GM18526 (cell line): ENCODE results near the gene PTPRK.

Experiments
- POLR2A ChIP-seq: IDR thresholded peaks from 3 replicates; pipeline ENCODE4 v1.6.1; 2011; ENCODE audit not compliant: insufficient read length; ENCODE audit errors: extremely low read depth

PTPRK gene

GRCh38 chr6:128335963-128336362, 184.4 kb downstream of the PTPRK start:
- no peak for TF ChIP-seq POLR2A

DNA sequence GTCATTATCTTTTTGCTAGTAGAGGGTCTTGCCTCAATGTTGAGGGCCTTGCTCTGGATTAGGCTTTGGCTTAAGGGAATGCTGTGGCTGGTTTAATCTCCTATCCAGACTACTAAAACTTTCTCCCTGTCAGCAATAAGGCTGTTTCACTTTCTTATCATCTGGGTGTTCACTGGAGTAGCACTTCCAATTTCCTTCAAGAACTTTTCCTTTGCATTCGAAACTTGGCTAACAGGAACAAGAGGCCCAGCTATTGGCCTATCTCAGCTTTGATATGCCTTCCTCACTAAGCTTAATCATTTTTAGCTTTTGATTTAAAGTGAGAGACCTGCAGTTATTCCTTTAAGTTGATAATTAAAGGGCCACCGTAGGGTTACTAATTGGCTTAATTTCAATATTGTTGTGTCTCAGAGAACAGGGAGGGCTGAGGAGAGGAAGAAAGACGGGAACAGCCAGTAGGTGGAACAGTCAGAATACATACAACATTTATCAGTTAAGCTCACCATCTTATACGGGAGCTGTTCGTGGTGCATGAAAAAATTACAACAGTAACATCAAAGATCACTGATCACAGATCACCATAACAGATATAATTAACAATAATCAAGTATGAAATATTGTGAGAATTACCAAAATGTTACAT, 186.7 kb downstream of the PTPRK start:
- no peak for TF ChIP-seq POLR2A

DNA sequence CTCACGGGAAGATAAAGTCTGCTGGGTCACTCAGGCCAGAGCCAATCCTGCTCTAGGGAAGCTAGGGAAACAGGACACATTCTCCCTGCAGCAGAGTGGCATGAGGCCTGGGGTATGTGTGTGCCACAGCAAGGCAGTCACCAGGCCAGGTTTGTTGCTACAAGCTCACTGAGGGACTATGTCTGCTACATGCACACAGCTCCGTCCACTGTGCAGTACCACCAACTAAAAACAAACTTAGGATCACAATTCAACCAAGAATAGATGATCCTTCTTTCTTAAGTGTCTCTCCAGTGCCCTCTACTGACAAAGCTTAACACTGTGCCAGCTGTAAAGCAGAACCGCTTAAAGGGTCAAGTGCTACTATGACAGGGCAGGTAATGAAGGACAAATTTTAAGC, 192.5 kb downstream of the PTPRK start:
- TF ChIP-seq POLR2A = no peak

- no peak for TF ChIP-seq POLR2A
Observed at GRCh38 chr6:128323011-128323410, 197.4 kb downstream of the PTPRK start.

GRCh38 chr6:128319946-128320345, 200.5 kb downstream of the PTPRK start:
- no peak for TF ChIP-seq POLR2A

GRCh38 chr6:128319157-128319556, 201.2 kb downstream of the PTPRK start:
- TF ChIP-seq POLR2A = no peak

DNA sequence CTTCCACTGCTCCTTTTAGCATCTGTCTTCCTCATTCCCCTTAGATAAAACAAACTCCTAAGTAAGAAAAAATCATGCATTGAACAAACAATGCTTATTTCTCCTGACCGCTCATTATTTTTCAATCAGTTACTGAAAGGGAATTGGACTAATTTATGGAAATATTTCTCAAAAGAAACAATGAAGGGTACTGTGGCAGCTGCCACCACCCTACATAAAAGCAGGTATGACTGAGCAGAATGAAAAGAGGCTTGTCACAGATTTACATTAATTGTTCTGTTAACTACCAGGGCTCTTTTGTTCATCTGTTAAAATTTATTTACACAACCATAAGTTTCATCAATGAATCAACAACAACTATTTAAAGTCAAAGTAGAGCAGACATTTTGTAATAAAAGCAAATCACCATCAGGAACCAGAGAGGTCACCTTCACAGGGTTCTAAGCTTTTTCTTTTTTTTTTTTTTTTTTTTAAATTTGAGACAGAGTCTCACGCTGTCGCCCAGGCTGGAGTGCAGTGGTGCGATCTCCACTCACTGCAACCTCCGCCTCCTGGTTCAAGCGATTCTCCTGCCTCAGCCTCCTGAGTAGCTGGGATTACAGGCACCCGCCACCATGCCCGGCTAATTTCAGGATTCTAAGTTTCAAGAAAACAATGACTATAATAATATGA, 204.0 kb downstream of the PTPRK start:
- no peak for TF ChIP-seq POLR2A

DNA sequence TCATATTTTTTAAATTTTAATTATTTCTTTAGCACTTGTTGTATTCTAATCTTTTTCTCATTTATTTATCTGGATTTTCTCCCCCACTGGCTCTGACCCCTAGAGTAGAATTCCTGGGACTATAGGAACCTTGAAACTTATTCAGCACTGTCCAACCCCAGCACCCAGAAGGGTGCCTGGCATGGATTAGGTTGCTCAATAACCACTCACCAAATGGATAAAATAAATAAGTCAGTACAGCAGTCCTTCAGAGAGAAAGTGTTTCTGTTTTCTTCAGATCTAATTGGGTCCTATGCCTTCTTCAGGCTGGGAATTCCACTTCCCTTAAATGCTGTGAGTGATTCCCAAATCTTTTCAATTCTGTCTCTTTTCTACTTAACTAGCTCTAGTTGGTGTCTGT, 206.2 kb downstream of the PTPRK start:
- no peak for TF ChIP-seq POLR2A

DNA sequence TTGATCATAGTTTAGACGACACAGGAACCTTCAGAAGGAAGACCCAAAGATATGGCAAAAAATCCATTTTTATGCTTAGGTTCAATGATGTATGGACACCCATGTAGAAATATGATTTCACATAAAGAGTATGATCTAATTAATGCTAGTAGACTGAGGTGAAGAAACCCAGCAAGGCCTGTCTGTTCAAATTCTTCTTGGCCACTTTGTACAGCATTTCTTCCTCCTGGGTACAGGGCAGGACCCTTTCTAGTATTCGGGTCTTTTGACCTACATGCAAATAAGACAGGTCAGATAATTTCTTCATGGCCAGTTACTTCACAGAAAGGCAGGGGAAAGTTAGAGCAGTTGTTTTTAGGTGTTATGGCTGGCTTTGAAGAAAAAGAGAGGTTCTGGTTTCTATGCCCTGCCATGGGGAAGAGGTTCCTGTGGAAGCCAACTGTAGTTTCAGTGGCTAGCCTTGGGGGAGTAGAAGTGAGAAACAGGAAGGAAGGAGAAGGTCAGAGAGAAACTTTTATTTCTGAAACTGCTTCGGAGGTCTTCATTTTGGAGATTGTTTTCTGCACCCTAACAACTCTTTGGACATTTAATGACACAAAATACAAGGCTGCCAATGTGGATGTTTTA, 208.3 kb downstream of the PTPRK start:
- no peak for TF ChIP-seq POLR2A

GRCh38 chr6:128310451-128310850, 209.9 kb downstream of the PTPRK start:
- TF ChIP-seq POLR2A = no peak

DNA sequence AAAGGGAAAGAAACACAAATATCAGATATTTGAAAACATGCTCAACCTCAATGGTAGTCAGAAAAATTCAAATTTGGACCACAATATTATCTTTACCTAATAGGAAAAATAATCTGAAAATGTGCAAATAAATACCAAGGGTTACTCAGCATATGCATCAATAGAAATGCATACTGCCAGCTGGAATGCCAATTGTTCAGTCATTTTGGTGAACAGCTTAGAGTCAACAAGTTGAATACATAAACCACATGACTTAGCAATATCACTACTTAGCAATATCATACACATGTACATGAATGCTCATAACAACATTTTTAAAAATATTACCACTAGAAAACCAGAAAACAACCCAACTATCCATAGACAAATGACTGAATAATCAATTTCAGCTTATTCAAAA, 212.7 kb downstream of the PTPRK start:
- TF ChIP-seq POLR2A = no peak

- TF ChIP-seq POLR2A = no peak
Observed at GRCh38 chr6:128305976-128306375, 214.4 kb downstream of the PTPRK start.

DNA sequence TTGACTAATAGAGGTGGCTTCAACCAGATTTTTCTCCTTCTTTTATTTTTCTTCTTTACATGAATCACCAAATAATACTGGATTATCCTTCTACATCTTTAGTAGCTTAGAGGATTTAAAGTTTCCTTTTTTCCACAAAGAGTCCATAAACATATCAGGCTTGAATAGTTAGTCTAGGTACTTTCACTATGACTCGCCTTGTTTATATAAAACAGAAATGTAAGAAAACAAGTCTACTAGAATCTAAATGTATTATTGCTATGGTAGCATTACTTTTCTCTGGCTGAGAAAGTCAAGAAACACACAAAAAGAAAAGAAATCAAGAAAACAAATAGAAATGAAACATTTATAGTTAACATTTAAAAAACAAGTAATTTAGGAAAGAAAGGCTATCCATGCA, 215.2 kb downstream of the PTPRK start:
- TF ChIP-seq POLR2A = no peak

- no peak for TF ChIP-seq POLR2A
Observed at GRCh38 chr6:128303870-128304269, 216.5 kb downstream of the PTPRK start.

- TF ChIP-seq POLR2A = no peak
Observed at GRCh38 chr6:128302942-128303341, 217.5 kb downstream of the PTPRK start.

DNA sequence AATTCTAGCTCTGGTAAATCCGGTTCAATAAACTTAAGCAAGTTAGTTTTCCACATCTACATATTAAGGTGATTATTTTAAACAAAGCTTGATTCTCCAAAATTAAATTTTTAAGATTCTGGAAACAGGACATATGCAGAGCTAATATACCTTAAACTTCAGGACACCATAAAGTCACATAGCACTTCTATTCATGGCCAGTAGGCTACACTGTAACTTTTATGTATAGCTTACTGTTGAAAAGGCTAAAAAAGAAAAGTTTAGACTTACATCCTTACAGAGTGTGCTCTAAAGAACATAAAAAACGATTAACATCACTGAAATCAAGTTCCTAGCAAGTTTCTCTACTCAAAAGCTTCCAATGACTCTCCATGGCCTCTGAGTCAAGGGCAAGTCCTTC, 224.7 kb downstream of the PTPRK start:
- no peak for TF ChIP-seq POLR2A
